ENCODE measurements around the gene UQCR10.

- TF ChIP-seq CTCF (IDR thresholded peaks at IDR 0.05; ENCODE audit: low read depth, low read length) (no peak), EZH2phosphoT487 (IDR thresholded peaks at IDR 0.05; ENCODE audit: low read depth) (no peak)
Measured at GRCh38 chr22:29810216-29810615, 43.0 kb downstream of the UQCR10 start.
